ENCODE results near the gene GRIK5.

GRIK5 gene

GRCh38 chr19:42075616-42076379 lies 5.8 kb upstream of the GRIK5 start, which contains the start of gene ZNF574:
ZNF574 (plus strand) TSS chr19:42076166; CDS start chr19:42078607, 2,441 bp downstream.
- DNase-seq (ENCODE audit: low read depth): peak; percentile 100

- no peak for DNase-seq (ENCODE audit: low read depth)
These were observed 5.3 kb upstream of the GRIK5 start for GRCh38 chr19:42075364-42075615.

- peak; percentile 56 for DNase-seq (ENCODE audit: low read depth)
These were observed 4.7 kb upstream of the GRIK5 start for GRCh38 chr19:42074513-42075363.

DNA sequence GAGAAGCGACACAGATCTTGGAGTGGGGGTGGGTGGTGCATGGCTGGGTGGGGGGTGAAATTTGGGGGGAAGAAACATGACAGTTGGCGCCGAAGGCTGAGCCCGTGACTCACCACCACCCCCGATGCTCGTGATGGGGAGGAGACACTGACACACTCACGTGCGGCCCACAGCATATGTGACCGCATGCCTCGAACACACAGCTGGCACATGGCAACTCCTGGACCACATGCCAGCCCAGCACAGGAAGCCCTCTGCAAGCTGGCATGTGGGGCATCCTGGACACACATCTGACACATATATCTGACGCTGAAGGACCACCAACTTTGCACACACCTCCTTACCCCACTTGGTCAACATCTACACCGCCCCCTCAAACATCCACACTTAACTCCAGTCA lies 1.2 kb upstream of the GRIK5 start:
- no peak for DNase-seq (ENCODE audit: low read depth)

- no peak for DNase-seq (ENCODE audit: low read depth)
These were observed 1.0 kb downstream of the GRIK5 start for GRCh38 chr19:42068756-42069571.

- no peak for DNase-seq (ENCODE audit: low read depth)
These were observed 1.6 kb downstream of the GRIK5 start for GRCh38 chr19:42068361-42068755.

- no peak for DNase-seq (ENCODE audit: low read depth)
These were observed 2.6 kb downstream of the GRIK5 start for GRCh38 chr19:42067315-42067888.

DNA sequence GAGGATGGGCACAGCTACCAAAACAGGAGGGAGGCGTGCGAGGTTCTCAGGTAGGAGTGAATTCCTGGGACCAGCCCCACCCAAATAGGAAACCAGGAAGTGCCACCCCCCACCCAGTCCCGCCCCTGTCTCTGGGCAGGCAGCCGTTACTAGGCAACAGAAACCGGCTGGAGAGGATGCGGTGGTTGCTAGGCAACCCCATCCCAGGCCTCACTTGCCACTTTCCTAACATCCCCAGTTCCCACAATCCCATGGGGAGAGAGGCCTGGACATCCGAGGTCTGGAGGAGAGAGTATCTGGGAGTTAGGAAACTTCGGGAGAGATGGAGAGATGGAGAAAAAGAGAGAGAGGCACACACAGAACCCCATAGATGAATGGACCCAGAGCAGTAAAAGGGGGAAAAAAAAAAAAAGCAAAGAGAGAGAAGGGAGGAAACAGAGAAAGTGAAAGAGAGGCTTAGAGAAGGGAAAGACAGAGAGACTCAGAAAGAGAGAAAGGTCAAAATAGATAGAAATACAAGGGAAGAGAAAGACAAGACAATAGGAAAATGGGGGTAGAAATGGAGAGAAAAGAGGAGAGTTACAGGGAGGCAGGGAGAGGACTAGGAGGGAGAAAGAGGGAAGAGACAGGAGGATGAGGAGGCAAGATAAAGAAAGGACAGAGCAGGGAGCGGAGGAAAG lies 3.8 kb downstream of the GRIK5 start:
- peak; percentile 39 for DNase-seq (ENCODE audit: low read depth)

GRCh38 chr19:42065511-42065910 lies 4.5 kb downstream of the GRIK5 start:
- DNase-seq (ENCODE audit: low read depth): no peak

- DNase-seq (ENCODE audit: low read depth): no peak
These were observed 5.0 kb downstream of the GRIK5 start for GRCh38 chr19:42065051-42065450.

DNA sequence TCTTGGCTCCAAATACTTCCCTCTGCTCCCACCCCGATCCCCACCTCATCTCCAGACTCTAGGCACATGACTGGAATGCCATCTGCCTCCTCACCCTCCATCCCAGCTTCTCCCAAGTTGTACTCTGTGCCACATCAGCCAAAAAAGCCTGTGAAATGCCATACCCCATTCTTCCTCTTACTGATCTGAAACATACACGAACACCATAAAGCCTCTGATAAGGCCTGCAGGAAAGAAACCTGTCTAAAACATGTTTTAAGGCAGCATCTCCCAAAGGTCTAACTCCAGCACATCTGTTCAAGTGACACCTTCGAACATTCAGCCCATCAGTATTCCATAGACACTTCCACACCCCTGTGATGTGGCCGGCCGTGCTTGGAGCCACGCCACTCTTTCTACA lies 5.6 kb downstream of the GRIK5 start:
- no peak for DNase-seq (ENCODE audit: low read depth)

- no peak for DNase-seq (ENCODE audit: low read depth)
These were observed 7.6 kb downstream of the GRIK5 start for GRCh38 chr19:42062381-42062780.

DNA sequence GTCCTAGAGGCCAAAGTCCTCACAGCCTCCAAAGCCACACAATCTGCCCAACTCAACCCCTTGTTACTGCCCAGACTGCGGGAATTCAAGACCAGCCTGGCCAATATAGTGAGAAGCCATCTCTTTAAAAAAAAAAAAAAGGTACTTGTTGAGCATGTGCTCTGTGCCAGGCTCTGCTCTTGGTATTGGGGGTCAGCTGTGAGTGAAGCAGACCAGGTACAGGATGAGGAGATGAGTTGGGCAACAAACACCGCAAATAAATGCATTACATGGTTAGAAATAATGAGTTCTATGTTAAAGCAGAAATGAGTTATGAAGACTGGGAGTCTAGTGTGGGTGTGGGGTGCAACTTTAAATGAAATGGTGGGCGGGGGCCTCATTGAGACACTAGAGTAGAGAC lies 9.9 kb downstream of the GRIK5 start:
- no peak for DNase-seq (ENCODE audit: low read depth)

- DNase-seq (ENCODE audit: low read depth): no peak
These were observed 10.8 kb downstream of the GRIK5 start for GRCh38 chr19:42059196-42059595.

GRCh38 chr19:42057846-42058245 lies 12.2 kb downstream of the GRIK5 start:
- no peak for DNase-seq (ENCODE audit: low read depth)

GRCh38 chr19:42054205-42054604 lies 15.8 kb downstream of the GRIK5 start:
- DNase-seq (ENCODE audit: low read depth): no peak

DNA sequence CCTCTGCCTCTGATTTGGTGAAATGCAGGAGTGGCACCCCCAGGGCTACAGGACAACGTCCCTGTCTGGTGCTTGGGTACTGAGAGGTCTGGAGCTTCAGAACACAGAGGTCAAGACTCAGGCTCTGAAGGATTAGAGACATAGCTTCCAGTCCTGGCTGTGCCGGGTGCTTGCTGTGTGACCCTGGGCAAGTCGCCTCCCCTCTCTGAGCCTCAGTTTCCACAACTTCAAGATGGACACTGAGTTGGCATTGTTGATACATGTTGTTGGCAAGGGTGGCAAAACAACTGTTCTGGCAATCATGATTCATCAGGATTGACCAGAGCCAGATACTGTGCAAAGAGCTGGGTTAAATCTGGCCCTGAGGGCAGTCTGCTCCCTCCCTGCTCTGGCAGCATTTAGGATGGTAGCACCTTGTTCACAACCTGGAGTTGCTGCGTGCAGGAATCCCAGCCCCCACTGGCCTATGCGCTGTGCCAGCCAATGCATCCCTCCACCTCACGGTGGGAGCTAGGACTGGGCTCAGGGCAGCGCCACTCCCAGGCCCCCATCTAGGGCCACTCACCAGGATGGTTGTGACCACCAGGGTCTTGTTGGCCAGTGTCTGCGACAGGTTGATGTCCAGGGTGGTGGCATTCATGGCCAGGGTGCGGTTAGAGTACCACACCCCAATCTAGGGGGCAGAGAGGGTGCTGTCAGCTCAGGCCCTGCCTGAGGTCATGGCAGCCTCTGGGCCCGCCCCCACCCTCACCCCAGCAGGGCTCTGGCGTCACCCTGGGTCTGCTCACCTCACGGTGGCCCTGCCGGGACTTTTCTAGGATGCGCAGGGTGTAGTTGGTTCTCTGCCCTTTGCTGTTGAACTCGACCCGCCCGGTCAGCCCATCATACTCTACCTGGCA lies 16.7 kb downstream of the GRIK5 start:
- no peak for DNase-seq (ENCODE audit: low read depth)

DNA sequence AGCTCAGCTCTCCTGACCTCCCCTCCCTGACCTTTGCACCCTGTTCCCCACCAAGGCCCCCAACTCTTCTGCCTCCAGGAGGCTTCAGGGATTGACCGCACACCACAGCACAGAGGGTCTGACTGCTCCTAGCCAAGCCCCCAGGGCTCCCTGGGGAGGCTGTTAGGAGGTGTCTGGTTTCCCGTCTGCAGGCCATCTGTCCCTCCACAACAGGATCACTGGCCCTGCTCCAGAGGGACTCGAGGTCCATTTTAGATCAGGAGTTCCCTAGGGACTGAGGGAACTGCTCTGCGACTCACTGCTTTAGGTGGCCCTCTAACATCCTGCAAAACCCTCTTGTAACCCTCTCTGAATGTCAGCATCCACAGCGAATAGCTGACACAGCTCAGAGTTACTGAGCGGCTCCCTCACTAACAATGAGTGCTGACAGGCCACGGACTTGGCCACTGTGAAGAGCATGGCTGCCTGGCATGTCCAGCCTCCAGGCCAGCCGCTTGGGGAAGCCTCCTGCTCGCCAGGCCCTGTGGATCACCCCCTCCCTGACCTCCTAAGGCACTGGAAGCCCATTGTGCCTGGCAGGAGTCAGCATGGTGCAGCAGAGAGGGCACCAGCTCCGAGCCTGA lies 17.7 kb downstream of the GRIK5 start:
- DNase-seq (ENCODE audit: low read depth): no peak

DNA sequence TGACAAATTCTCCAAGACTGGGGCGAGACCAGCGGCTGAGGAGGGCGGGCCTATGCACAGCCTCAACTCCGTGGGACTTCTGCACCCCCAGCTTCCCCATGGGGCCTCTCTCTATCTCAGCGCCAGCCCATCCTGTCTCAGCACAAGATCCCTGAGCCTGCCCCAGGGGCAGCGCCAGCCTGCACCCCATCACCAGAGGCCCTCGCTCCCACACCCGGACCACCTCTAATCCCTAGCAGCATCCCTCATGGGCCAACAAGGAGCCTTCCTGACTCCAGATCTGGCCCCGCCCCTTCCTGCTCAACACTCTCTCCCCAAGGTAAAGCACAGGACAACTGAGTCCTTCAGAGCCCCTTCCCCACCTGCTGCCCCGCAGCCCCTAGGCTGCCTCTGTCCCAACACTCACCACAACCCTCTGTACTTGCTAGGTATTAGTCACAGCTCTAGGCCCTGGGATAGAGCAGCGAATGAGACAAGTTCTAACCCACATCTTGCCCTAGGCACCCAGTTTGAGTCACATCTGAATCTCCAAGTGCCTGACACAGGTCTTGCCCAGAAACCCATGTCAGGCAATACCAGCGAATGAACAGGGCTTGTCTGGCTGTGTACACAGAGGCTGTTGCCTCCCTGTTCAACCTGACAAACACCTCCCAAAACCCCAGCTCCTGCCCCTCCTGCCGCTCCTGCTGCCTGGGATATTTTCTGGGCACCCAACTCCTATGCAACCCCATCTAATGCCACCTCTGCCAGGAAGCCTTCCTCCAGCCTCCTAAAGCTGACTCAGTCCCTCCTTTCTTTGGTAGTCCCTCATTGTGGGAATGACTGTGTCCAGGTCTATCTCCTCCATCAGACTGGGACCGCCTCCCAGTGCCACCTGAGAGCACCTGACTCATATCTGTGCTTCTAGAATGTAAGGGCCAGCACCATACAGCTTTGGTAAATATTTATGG lies 18.6 kb downstream of the GRIK5 start:
- DNase-seq (ENCODE audit: low read depth): peak; percentile 87

Data from ELR (cell line).